SK-N-SH (cell line): Measurements from ENCODE around the gene ZRANB3. TPM values are rescaled to one million over a fixed set of nuclear protein-coding genes. Genes with fewer than 3 reads are reported as not detected.

ENCODE experiments used
- CTCF ChIA-PET: fragments of 300-600, 350-600 bp; formaldehyde crosslinking; extraction: SDS; loops from one replicate; lab custom pipeline; 2021; lab: Yijun Ruan, JAX
- POLR2A ChIA-PET: fragments of 350-600 bp; sonication (Branson Sonifier 250); formaldehyde crosslinking; extraction: SDS; loops from one replicate; lab custom pipeline; 2020; ENCODE audit warnings: antibody characterized with exemption, inconsistent platforms; lab: Yijun Ruan, JAX
- DNase-seq: peaks from one replicate; pipeline ENCODE4 v3.0.0; 2012
- H2AFZ ChIP-seq: fragments of 200-600 bp; sonication (generic); 2 replicates; pipeline ENCODE4 v1.8.1; 2016; ENCODE audit warnings: antibody characterized with exemption, mild to moderate bottlenecking, low read depth
- H3F3A ChIP-seq: fragments of 200-600 bp; sonication (generic); replicated peaks from 2 replicates; pipeline ENCODE3; 2016; ENCODE audit warnings: antibody characterized with exemption, mild to moderate bottlenecking; ENCODE audit not compliant: insufficient read depth
- H3K27ac ChIP-seq, 2 experiments: fragments of 200-500 bp in 1 of 2; fragments of 200-600 bp in 1 of 2; sonication (Bioruptor generic) in 1 of 2; sonication (generic), shearing (Covaris generic) in 1 of 2; 2 replicates each; pipeline versions ENCODE4 v1.5.1 to v1.6.1; 2014 to 2016; ENCODE audit warnings: low read depth in 2 of 2, inconsistent platforms in 1 of 2, low read length in 1 of 2, mild to moderate bottlenecking in 1 of 2, mixed read lengths in 1 of 2
- H3K27me3 ChIP-seq: fragments of 200-600 bp; sonication (generic), shearing (Covaris generic); 2 replicates; pipeline ENCODE4 v1.6.1; 2016; ENCODE audit warnings: mixed run types; ENCODE audit not compliant: insufficient read depth
- H3K36me3 ChIP-seq, 2 experiments: fragments of 200-500 bp in 1 of 2; fragments of 200-600 bp in 1 of 2; sonication (Bioruptor generic) in 1 of 2; sonication (generic) in 1 of 2; replicated peaks in 1 of 2; 2 replicates each; pipeline versions ENCODE3 to v1.5.1; 2014 to 2016; ENCODE audit warnings: low read length in 1 of 2, mild to moderate bottlenecking in 1 of 2; ENCODE audit not compliant: insufficient read depth in 2 of 2, control insufficient read depth in 1 of 2
- H3K4me1 ChIP-seq, 2 experiments: fragments of 200-500 bp in 1 of 2; fragments of 200-600 bp in 1 of 2; sonication (Bioruptor generic) in 1 of 2; sonication (generic), shearing (Covaris generic) in 1 of 2; 2 replicates each; pipeline versions ENCODE4 v1.5.1 to v1.6.1; 2014 to 2016; ENCODE audit warnings: low read depth in 1 of 2, low read length in 1 of 2, mixed run types in 1 of 2; ENCODE audit not compliant: insufficient read depth in 2 of 2, control insufficient read depth in 1 of 2
- H3K4me2 ChIP-seq: fragments of 200-600 bp; sonication (generic), shearing (Covaris generic); 2 replicates; pipeline ENCODE4 v1.6.1; 2017; ENCODE audit warnings: mixed run types
- H3K4me3 ChIP-seq, 2 experiments: fragments of 200-500 bp in 1 of 2; fragments of 200-600 bp in 1 of 2; sonication (Bioruptor generic) in 1 of 2; sonication (generic), shearing (Covaris generic) in 1 of 2; 2 replicates each; pipeline versions ENCODE4 v1.5.1 to v1.8.1; 2014 to 2016; ENCODE audit warnings: low read depth in 2 of 2, inconsistent platforms in 1 of 2, low read length in 1 of 2, mild to moderate bottlenecking in 1 of 2, mixed read lengths in 1 of 2, moderate library complexity in 1 of 2
- H3K79me2 ChIP-seq: fragments of 200-600 bp; sonication (generic); 2 replicates; pipeline ENCODE4 v1.8.1; 2017; ENCODE audit warnings: mild to moderate bottlenecking; ENCODE audit not compliant: insufficient read depth
- H3K9ac ChIP-seq: fragments of 200-600 bp; sonication (generic); 2 replicates; pipeline ENCODE4 v1.6.1; 2017; ENCODE audit warnings: mixed run types
- H3K9me2 ChIP-seq: fragments of 200-600 bp; sonication (generic); 2 replicates; pipeline ENCODE4 v1.6.1; 2017; ENCODE audit warnings: mixed run types
- H3K9me3 ChIP-seq: fragments of 200-600 bp; sonication (generic); 2 replicates; pipeline ENCODE4 v1.6.1; 2017; ENCODE audit warnings: mixed run types, mild to moderate bottlenecking, moderate library complexity
- H4K20me1 ChIP-seq: fragments of 200-600 bp; sonication (generic); 2 replicates; pipeline ENCODE4 v1.6.1; 2017; ENCODE audit warnings: mild to moderate bottlenecking, mixed run types; ENCODE audit not compliant: insufficient read depth
- CTCF ChIP-seq: fragments of 200-600 bp; sonication (generic); IDR thresholded peaks from 2 replicates; pipeline ENCODE4 v1.6.1; 2017; ENCODE audit warnings: antibody characterized with exemption, mild to moderate bottlenecking, moderate library complexity
- EP300 ChIP-seq, 2 experiments: IDR thresholded peaks; 2 replicates each; pipeline versions ENCODE4 v1.4.0 to v1.6.1; 2012; ENCODE audit warnings: borderline replicate concordance in 1 of 2, low read depth in 1 of 2, low read length in 1 of 2
- EZH2phosphoT487 ChIP-seq: fragments of 200-600 bp; sonication (generic); IDR thresholded peaks from 2 replicates; pipeline ENCODE4 v1.6.1; 2017; ENCODE audit warnings: low read depth, mixed run types, mild to moderate bottlenecking, antibody characterized with exemption, moderate library complexity, borderline replicate concordance
- MXI1 ChIP-seq: IDR thresholded peaks from 2 replicates; pipeline ENCODE4 v1.6.1; 2012; ENCODE audit warnings: mild to moderate bottlenecking, low read depth, low read length, improper control_type of control experiment
- PBX3 ChIP-seq: IDR thresholded peaks from 2 replicates; pipeline ENCODE4; 2012
- POLR2AphosphoS5 ChIP-seq: IDR thresholded peaks from 2 replicates; pipeline ENCODE4 v1.6.1; 2012; ENCODE audit warnings: low read depth, low read length
- RCOR1 ChIP-seq: fragments of 150-350 bp; IDR thresholded peaks from 2 replicates; pipeline ENCODE4 v1.6.1; 2017; ENCODE audit warnings: antibody characterized with exemption, low read length
- REST ChIP-seq: IDR thresholded peaks from 2 replicates; pipeline ENCODE4 v1.6.1; 2012; ENCODE audit warnings: mild to moderate bottlenecking, low read depth, low read length, moderate library complexity
- RFX5 ChIP-seq: IDR thresholded peaks from 2 replicates; pipeline ENCODE4 v1.6.1; 2012; ENCODE audit warnings: mild to moderate bottlenecking, improper control_type of control experiment, low read length
- RXRA ChIP-seq: IDR thresholded peaks from 2 replicates; pipeline ENCODE4 v1.4.0; 2012; ENCODE audit warnings: low read depth, mild to moderate bottlenecking, borderline replicate concordance
- TEAD4 ChIP-seq: IDR thresholded peaks from 2 replicates; pipeline ENCODE4 v1.4.0; 2012; ENCODE audit warnings: mild to moderate bottlenecking, borderline replicate concordance; ENCODE audit not compliant: insufficient read depth
- USF2 ChIP-seq: fragments of 150-350 bp; IDR thresholded peaks from 2 replicates; pipeline ENCODE4 v1.6.1; 2017; ENCODE audit warnings: antibody characterized with exemption, low read length, low read depth, borderline replicate concordance
- YY1 ChIP-seq: IDR thresholded peaks from 2 replicates; pipeline ENCODE4 v1.4.0; 2012; ENCODE audit warnings: low read depth, mild to moderate bottlenecking
- WGBS: methylation state at CpG from one replicate; pipeline ENCODE4 v1.1.6; 2017; ENCODE audit warnings: low lambda C conversion rate; 5-methylcytosine and 5-hydroxymethylcytosine counted together
- polyA plus RNA-seq, 3 experiments: library from polyadenylated mRNA; depleted of rRNA; stranded (reverse); fragments of >200 nt; gene quantifications; 2 replicates each; pipeline ENCODE4 v1.2.3, GENCODE V29; 2012

The ZRANB3 gene
- polyA plus RNA-seq, 1 of the 3 experiments (the other 2 are of a cell fraction), result 4.1 TPM

GRCh38 chr2:135570884-135571283, 39.9 kb upstream of the ZRANB3 start:
- Histone ChIP-seq H3K4me2 (no peak overlapping the region), H3K4me1 (no peaks in the 10 kb centered on the region), H3K9ac (no peak overlapping the region), H3K9me2 (no peaks in the 10 kb centered on the region), H4K20me1 (no peaks in the 10 kb centered on the region), H3K9me3 (no peaks in the 10 kb centered on the region), H2AFZ (no peak overlapping the region), H3K79me2 (peaks cover 18% of the 10 kb centered on the region; the same call in 1 of the 2 replicates), H3K36me3 (peaks cover 0 to 15% of the 10 kb centered on the region in 2 experiments), H3F3A (peaks cover 8% of the 10 kb centered on the region), H3K27me3 (no peaks in the 10 kb centered on the region), H3K27ac (no peak overlapping the region), H3K4me3 (no peak overlapping the region)
- TF ChIP-seq RFX5 (no peak), TEAD4 (no peak), POLR2AphosphoS5 (no peak), RXRA (no peak), REST (no peak), YY1 (no peak), RCOR1 (no peak), EP300 (IDR thresholded peaks at IDR 0.05; ENCODE audit: borderline replicate concordance in 1 of 2, low read depth in 1 of 2, low read length in 1 of 2) (no peak), PBX3 (no peak), USF2 (no peak), MXI1 (no peak), CTCF (no peak), EZH2phosphoT487 (no peak)
- 94% methylated on average over 2 of the region's 2 CpGs for WGBS
- ChIA-PET POLR2A (no interaction called here), CTCF (interaction anchor here (1.7 kb wide), 1 partner anchor 567 kb away, joined by 5 read pairs; no protein-coding TSS in a partner anchor)
- no peak for DNase-seq
